GM21390 (cell line): ENCODE results near the gene EIF4G3.

Source experiments
- ATAC-seq: cut with Tn5 transposase; IDR thresholded peaks from one replicate; pipeline ENCODE4 v1.9.1; 2021; ENCODE audit not compliant: unreplicated experiment

Gene EIF4G3

DNA sequence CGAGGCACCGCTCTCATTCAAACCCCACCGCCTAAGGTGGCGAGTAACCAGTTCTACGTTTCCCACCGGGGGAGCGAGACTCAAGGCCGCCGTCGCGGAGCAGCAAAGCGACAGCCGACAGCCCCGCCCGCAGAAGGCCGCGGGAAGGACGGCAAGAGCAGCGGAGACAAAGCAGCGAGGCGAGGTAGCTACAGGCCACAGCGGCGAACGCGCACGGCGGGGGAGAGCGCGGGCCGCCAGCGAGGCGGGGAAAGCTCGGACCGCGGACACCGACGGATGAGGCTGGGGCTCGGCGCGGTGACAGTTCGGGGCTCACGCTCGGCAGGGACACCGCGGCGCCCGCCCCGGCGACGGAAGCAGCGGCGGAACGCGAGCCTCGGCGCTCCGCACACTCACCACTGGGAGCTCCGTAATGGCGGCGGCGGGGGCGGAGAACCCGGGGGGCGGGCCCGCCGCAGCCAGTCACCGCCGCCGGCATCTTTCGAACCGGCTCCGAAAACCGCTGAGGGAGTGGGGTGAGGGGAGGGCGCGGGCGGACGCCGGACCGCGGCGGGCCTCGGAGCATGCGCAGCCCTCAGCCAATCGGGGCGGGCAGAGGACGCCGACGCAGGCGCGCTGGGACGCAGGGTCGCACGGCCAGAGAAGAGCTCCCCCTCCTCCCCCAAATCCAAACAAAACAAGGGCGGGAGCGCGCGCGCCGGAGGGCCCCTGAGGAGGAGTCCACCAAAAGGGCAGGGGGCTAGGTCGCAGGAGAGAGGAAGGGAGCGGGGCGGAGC is 390.3 kb downstream of the EIF4G3 start:
- ATAC-seq: peak; percentile 68

DNA sequence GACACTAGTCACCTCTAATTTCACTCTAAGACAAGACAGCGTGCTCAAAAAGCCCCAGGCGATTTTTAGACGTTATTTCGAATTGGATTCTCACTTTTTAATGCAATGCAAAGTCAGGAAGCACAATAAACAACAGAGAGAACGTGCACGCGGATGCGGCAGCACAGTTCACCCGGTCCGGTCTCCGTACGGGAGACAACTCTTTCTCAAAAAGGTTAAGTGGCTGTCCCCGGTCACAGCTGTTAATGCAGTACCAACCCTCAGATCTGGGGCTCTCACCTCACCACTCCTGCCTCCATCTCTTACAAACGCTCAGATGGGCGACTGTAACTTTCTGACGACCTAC is 390.8 kb downstream of the EIF4G3 start:
- ATAC-seq: peak; percentile 2

DNA sequence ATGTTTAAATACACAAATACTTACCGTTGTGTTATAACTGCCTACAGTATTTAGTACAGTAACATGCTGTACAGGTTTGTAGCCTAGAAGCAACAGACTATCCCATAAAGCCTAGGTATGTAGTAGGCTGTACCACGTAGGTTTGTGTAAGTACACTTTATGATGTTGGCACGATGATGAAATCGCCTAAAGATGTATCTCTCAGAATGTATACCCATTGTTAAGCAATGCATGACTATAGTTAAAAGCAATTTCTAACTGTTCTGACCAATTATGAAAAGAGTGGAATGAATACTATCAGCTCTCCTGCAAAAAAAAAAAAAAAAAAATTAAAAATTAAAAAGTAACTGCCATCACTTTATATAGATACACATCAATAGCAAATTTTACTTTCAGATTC is 401.0 kb downstream of the EIF4G3 start:
- ATAC-seq: no peak

DNA sequence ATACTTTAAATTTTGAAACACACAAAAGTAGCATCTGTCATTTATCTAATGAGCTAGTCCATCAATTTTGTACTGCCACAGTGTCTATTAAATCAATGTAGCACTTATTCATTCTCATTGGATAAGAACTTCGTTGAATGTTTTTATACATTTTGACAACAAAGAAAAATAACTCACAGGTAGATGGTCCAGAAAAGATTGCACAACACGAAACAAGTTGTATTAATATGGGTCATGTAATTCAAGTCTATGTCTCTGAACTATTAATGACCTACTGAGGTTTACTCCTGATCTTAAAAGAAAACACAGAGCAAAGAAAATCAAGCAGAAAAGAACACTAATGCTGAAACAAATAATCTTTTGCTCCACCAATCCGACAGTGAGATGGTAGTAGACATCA is 404.9 kb downstream of the EIF4G3 start:
- no peak for ATAC-seq

DNA sequence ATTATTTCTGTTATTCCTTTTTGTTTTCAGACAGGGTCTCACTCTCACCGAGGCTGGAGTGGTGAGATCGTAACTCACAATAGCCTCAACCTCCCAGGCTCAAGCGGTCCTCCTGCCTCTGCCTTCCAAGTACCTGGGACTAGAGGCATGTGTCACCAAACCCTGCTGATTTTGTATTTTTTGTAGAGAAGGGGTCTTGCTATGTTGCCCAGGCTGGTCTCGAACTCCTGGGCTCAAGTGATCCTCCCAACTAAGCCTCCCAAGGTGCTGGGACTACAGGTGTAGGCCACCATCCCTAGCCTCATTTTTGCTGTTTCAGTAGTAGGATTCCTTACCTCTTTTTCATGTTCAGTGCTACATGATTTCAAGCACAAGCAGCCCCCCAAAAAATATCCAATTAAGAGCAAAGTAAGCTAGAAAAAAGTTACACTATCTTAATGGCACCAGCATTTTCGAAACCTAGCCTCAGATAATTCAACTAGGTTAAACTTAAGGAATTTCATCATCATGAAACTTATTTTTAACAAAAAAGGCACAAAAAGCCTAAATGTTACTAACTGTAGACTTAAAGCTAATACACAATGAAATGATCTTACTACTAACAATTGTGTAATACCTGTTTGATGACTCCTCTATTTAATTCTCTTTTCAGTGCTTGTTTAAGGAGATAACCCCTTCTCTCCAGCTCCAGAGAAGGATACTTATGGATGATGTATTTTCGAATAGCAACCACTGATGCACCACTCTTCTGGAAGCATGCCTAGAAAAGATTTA is 406.2 kb downstream of the EIF4G3 start:
- no peak for ATAC-seq

DNA sequence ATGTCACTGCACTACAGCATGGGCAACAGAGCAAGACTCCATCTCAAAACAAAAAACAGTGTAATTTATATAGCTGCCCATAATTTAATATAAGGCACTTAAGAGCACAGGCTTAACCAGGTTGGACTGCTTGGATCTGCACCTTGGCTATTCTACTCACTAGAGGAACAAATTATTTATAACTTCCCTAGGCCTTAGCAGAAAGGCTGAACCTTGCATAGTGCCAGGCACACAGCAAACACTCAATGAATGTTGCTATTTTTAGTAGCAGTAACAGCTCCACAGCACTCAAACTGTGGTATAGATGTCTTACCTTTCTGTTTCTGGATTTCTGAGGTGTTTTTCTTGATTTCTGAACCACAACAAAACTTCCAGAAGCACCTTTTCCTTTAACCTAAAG is 409.4 kb downstream of the EIF4G3 start:
- ATAC-seq: no peak

DNA sequence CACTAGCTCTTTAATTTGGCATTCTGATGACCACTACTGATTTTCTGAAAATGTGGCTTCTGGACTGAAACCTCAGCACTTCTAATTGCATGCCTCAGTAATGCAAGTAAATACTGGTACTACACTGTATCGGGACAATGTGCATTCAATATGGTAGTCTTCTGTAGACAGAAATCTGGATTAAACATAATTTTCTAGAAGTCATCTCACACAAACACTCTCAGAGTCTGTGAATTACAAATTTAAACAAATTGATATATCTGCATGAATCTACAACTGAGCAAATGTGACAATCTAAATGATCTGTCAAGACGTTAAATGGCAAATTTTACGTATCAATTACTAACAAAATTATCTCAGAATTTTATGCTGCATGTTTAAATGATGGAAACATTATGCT is 413.3 kb downstream of the EIF4G3 start:
- ATAC-seq: no peak

DNA sequence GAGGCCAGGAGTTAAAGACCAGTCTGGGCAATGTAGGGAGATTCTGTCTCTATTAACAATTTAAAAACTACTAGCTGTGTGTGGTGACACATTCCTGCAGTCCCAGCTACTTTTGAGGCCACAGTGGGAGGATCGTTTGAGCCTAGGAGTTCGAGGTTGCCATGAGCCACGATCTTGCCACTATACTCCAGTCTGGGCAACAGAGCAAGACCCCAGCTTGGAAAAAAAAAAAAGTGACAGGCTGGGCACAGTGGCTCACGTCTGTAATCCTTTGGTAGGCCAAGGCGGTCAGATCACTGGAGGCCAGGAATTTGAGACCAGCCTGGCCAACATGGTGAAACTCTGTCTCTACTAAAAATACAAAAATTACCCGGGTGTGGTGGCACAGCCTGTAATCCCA is 416.4 kb downstream of the EIF4G3 start:
- ATAC-seq: no peak
